Left cardiac atrium (tissue), 4 donors: Measurements from ENCODE around the gene VMA21. TPM values are rescaled to one million over a fixed set of nuclear protein-coding genes. Genes with fewer than 3 reads are reported as not detected.

ENCODE experiments used
- ATAC-seq, 2 donors: fragments of 200-7000 bp; cut with Tn5 transposase; one replicate each; pipeline ENCODE4 v1.9.1; 2020; ENCODE audit warnings: mild to moderate bottlenecking in 2 of 2, moderate library complexity in 2 of 2
- DNase-seq: peaks from one replicate; pipeline ENCODE4 v3.0.0-alpha.2; 2020
- intact Hi-C, 2 donors: fragments of 100-400 bp; cut with DNase I; formaldehyde crosslinking; loops; one replicate each; pipeline versions ENCODE4 v1.14.1 to v1.15.1; 2022 to 2023
- long read RNA-seq: library from polyadenylated mRNA; unstranded; transcript quantifications from one replicate; pipeline ENCODE4 v2.0.0, GENCODE V29; 2021
- total RNA-seq, 2 donors: library from RNA; stranded (reverse); fragmentation: NEBNext Ultra II Directional; extraction: Animal tissue kit (Norgen Biotek cat#: 25700); gene quantifications; one replicate each; pipeline ENCODE4 v1.2.1, GENCODE V29; 2021
- donor health status: DM: no; HTN: yes; CAD: no.
- donor health status: DM: no; HTN: yes; CAD: no; lungs with severe emphysema.
- donor health status: DM: yes; HTN: yes; CAD: no.
- donor health status: Dilated cardiomyopathy.

The VMA21 gene
- 10 to 100 TPM; 22.6 to 25.4 TPM for total RNA-seq
- long read RNA-seq, full-length matches to known transcripts: 20 of 23 reads
- long read RNA-seq, partial matches to known transcripts: 0 of 23 reads
- long read RNA-seq, other reads (novel, unspliced or antisense): 3 of 23 reads

- intact Hi-C loops: no loop called here
- DNase-seq (peak; percentile 95), ATAC-seq (peak; percentile 98 to 100)
These were observed at the start of gene VMA21 for GRCh38 chrX:151396825-151397740. TSS of gene VMA21 (plus strand) at chrX:151397206. CDS start at chrX:151397309, 103 bp downstream.

GRCh38 chrX:151359341-151359740, 37.7 kb upstream of the VMA21 start:
- no peak for DNase-seq
- no peak for ATAC-seq
- intact Hi-C loops: loop anchor here in 1 of 2 donors (5.0 kb wide), 1 partner anchor 207 kb away; no protein-coding TSS in a partner anchor

GRCh38 chrX:151359931-151360871, 36.8 kb upstream of the VMA21 start:
- intact Hi-C loops: loop anchor here in 1 of 2 donors (5.0 kb wide), 1 partner anchor 208 kb away; no protein-coding TSS in a partner anchor
- peak; percentile 30 for DNase-seq
- peak; percentile 44 to 65 for ATAC-seq

- intact Hi-C loops: no loop called here
- no peak for DNase-seq
- no peak for ATAC-seq
These were observed 33.7 kb upstream of the VMA21 start for GRCh38 chrX:151363316-151363715.

- no peak for DNase-seq
- no peak for ATAC-seq
- intact Hi-C loops: no loop called here
These were observed 31.4 kb upstream of the VMA21 start for GRCh38 chrX:151365579-151365978.

GRCh38 chrX:151370906-151371305, 26.1 kb upstream of the VMA21 start:
- ATAC-seq: no peak

GRCh38 chrX:151384807-151385206, 12.2 kb upstream of the VMA21 start:
- ATAC-seq: no peak
- intact Hi-C loops: no loop called here
- no peak for DNase-seq

More at GRCh38 chrX:151370906-151371305, 26.1 kb upstream of the VMA21 start:
- DNase-seq: no peak
- intact Hi-C loops: no loop called here

GRCh38 chrX:151386838-151387459, 10.1 kb upstream of the VMA21 start:
- intact Hi-C loops: no loop called here
- ATAC-seq (peak in 1 of 2 donors; percentile 22), DNase-seq (no peak)

- DNase-seq: no peak
- no peak for ATAC-seq
- intact Hi-C loops: no loop called here
These were observed 5.3 kb upstream of the VMA21 start for GRCh38 chrX:151391722-151392121.

- no peak for DNase-seq
These were observed 3.5 kb upstream of the VMA21 start for GRCh38 chrX:151393514-151393913.

GRCh38 chrX:151396042-151396824, 773 bp upstream of the VMA21 start:
- ATAC-seq: peak; percentile 38 to 53

More at GRCh38 chrX:151393514-151393913, 3.5 kb upstream of the VMA21 start:
- intact Hi-C loops: no loop called here
- no peak for ATAC-seq

DNA sequence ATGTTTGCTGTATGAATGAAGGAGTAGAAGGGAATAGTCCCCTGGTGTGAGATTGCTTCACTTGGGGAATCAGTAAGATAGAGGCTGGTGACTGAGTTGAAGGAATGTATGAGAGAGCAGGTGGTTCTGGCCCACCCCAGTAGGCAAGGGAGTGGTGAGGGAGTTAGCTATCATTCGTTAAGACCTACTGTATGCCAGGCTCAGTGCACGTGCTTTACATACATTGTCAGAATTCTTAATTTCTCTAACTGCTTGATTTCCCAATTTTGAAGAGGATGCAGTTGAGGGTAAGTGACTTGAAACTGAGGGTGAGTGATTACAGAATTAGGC, 700 bp downstream of the VMA21 start:
- intact Hi-C loops: no loop called here
- ATAC-seq (no peak), DNase-seq (no peak)

More at GRCh38 chrX:151396042-151396824, 773 bp upstream of the VMA21 start:
- no peak for DNase-seq
- intact Hi-C loops: no loop called here

GRCh38 chrX:151398346-151398745, 1.3 kb downstream of the VMA21 start:
- ATAC-seq (no peak), DNase-seq (no peak)
- intact Hi-C loops: no loop called here

- no peak for DNase-seq
- ATAC-seq: peak in 1 of 2 donors; percentile 15
- intact Hi-C loops: no loop called here
These were observed 5.8 kb downstream of the VMA21 start for GRCh38 chrX:151402719-151403390.

DNA sequence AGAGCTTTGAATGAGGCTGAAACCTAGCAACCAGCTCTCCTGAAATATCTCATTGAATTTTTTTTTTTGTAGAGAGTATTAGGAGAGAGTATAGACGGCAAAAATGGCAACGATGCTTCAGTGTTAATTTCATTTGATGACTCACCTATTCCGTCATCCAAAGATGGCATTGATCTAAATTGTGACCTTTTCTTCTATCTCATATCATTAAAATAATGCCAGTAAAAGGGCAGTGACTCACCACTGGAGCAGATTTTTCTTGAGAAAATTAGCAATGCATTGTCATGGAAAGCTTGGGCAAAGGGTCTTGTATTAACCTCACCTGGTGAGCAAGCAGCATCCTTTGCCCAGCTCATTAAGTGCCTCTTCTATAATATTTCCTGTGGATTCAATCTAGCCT, 19.6 kb downstream of the VMA21 start:
- DNase-seq (no peak), ATAC-seq (no peak)
- intact Hi-C loops: loop anchor here in 1 of 2 donors (10.0 kb wide), 1 partner anchor 58 kb away; no protein-coding TSS in a partner anchor

GRCh38 chrX:151419782-151420181, 22.8 kb downstream of the VMA21 start:
- ATAC-seq: no peak
- DNase-seq: no peak
- intact Hi-C loops: loop anchor here in 1 of 2 donors (10.0 kb wide), 1 partner anchor 55 kb away; no protein-coding TSS in a partner anchor

GRCh38 chrX:151424505-151424904, 27.5 kb downstream of the VMA21 start:
- ATAC-seq (no peak), DNase-seq (no peak)
- intact Hi-C loops: no loop called here
